GM23338 (cell line): ENCODE results near the gene DHRS13.

ENCODE experiments used
- CTCF ChIP-seq, 2 experiments: fragments of 200-600 bp in 1 of 2; sonication (generic) in 1 of 2; conservative IDR thresholded peaks; 2 replicates each; pipeline versions ENCODE4 v1.5.1 to v1.6.1; 2016 to 2017; ENCODE audit warnings: antibody characterized with exemption in 2 of 2, low read depth in 2 of 2, mild to moderate bottlenecking in 2 of 2, moderate library complexity in 1 of 2
- EZH2 ChIP-seq: fragments of 200-600 bp; sonication (generic); IDR thresholded peaks from one replicate; pipeline ENCODE4 v1.8.0; 2017; ENCODE audit warnings: antibody characterized with exemption, mild to moderate bottlenecking, low read depth; ENCODE audit not compliant: unreplicated experiment
- NANOG ChIP-seq: IDR thresholded peaks from 2 replicates; pipeline ENCODE4 v1.6.1; 2016; ENCODE audit warnings: antibody characterized with exemption, borderline replicate concordance
- REST ChIP-seq: IDR thresholded peaks from one replicate; pipeline ENCODE4 v1.6.1; 2018; ENCODE audit warnings: antibody characterized with exemption; ENCODE audit not compliant: unreplicated experiment
- ZNF114 ChIP-seq: fragments of 250-450 bp; sonication (Bioruptor Pico); IDR thresholded peaks from 2 replicates; pipeline ENCODE4 v1.5.0; 2020; ENCODE audit warnings: mild to moderate bottlenecking, moderate library complexity

- TF ChIP-seq CTCF (conservative IDR thresholded peaks at IDR 0.05; ENCODE audit: low read depth in 2 of 2) = no peak
- TF ChIP-seq REST = no peak
- no peak for TF ChIP-seq EZH2
- no peak for TF ChIP-seq ZNF114 (CRISPR knock-in tag)
- no peak for TF ChIP-seq NANOG
These were observed 48.6 kb upstream of the DHRS13 start, which contains the start of gene PHF12 for GRCh38 chr17:28951428-28951990.
